MM.1S (cell line): ENCODE measurements around the gene SAMSN1.

Experiments
- DNase-seq: peaks from one replicate; pipeline ENCODE4 v3.0.0-alpha.2; 2015
- H2AFZ ChIP-seq: fragments of 300-600 bp; sonication (generic); 2 replicates; pipeline ENCODE4 v1.6.0; 2016; ENCODE audit warnings: antibody characterized with exemption, low read length
- H3F3A ChIP-seq: fragments of 300-600 bp; sonication (generic); 2 replicates; pipeline ENCODE4 v1.6.1; 2016; ENCODE audit warnings: mild to moderate bottlenecking, antibody characterized with exemption, low read length, moderate library complexity, mixed read lengths; ENCODE audit not compliant: insufficient read depth
- H3K27ac ChIP-seq: fragments of 300-600 bp; sonication (generic); 2 replicates; pipeline ENCODE4 v1.5.1; 2016; ENCODE audit warnings: mild to moderate bottlenecking, low read length
- H3K27me3 ChIP-seq: fragments of 300-600 bp; sonication (generic); replicated peaks from 2 replicates; pipeline ENCODE4 v1.6.0; 2016; ENCODE audit warnings: low read length; ENCODE audit not compliant: insufficient read depth
- H3K36me3 ChIP-seq: fragments of 300-600 bp; sonication (generic); replicated peaks from 2 replicates; pipeline ENCODE4 v1.6.1; 2016; ENCODE audit warnings: mild to moderate bottlenecking, low read length, mixed read lengths; ENCODE audit not compliant: insufficient read depth
- H3K4me1 ChIP-seq: fragments of 300-600 bp; sonication (generic); 2 replicates; pipeline ENCODE4 v1.6.1; 2016; ENCODE audit warnings: low read length, mixed read lengths
- H3K4me2 ChIP-seq: fragments of 300-600 bp; sonication (generic); 2 replicates; pipeline ENCODE4 v1.6.0; 2016; ENCODE audit warnings: low read depth, low read length
- H3K4me3 ChIP-seq: fragments of 300-600 bp; sonication (generic); 2 replicates; pipeline ENCODE4 v1.5.1; 2016; ENCODE audit warnings: low read length, mixed read lengths
- H3K79me2 ChIP-seq: fragments of 300-600 bp; sonication (generic); 2 replicates; pipeline ENCODE4 v1.6.1; 2016; ENCODE audit warnings: mixed run types, low read length, mixed read lengths
- H3K9ac ChIP-seq: fragments of 300-600 bp; sonication (generic); 2 replicates; pipeline ENCODE4 v1.6.1; 2016; ENCODE audit warnings: low read length, mixed read lengths
- H3K9me2 ChIP-seq: fragments of 300-600 bp; sonication (generic); replicated peaks from 2 replicates; pipeline ENCODE4 v1.6.1; 2016; ENCODE audit warnings: mild to moderate bottlenecking, low read length, mixed read lengths; ENCODE audit not compliant: insufficient read depth
- H3K9me3 ChIP-seq: fragments of 300-600 bp; sonication (generic); replicated peaks from 2 replicates; pipeline ENCODE4 v1.6.1; 2016; ENCODE audit warnings: mild to moderate bottlenecking, low read length, mixed read lengths; ENCODE audit not compliant: insufficient read depth
- H4K20me1 ChIP-seq: fragments of 300-600 bp; sonication (generic); 2 replicates; pipeline ENCODE4 v1.6.1; 2016; ENCODE audit warnings: mild to moderate bottlenecking, low read length, moderate library complexity, mixed read lengths; ENCODE audit not compliant: insufficient read depth
- EZH2 ChIP-seq: fragments of 300-600 bp; sonication (generic); optimal IDR thresholded peaks from 2 replicates; pipeline ENCODE3; 2017; ENCODE audit warnings: low read depth, mild to moderate bottlenecking, antibody characterized with exemption, low read length, mixed read lengths
- EZH2phosphoT487 ChIP-seq: fragments of 300-600 bp; sonication (generic); IDR thresholded peaks from 2 replicates; pipeline ENCODE4 v1.6.1; 2018; ENCODE audit warnings: antibody characterized with exemption, low read length
- TF ChIP-seq, protein P1 (sequence below): fragments of 300-600 bp; sonication (generic); IDR thresholded peaks from 2 replicates; pipeline ENCODE4 v1.5.1; 2016; ENCODE audit warnings: antibody characterized with exemption, low read length, mixed read lengths

SAMSN1 gene

DNA sequence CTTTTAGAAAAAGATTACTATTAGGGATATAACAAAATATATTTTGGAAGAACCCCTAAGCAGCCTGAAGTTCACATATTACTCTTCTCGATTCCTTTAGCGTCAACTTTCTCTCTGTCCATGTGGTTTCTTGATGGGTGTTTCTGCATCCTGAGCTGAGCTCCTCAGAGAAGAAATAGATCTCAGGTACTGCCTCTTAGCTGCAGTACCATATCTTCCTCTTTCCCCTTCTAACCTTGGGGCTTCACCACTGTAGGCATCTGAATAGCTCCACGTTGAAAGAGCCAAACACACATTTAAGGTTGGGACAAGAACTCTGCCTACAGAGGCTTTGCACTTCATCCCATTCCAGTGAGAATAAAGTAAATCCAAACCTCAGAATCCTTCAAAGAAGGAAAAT, 59.2 kb downstream of the SAMSN1 start:
- no peak overlapping the region for H3K27ac ChIP-seq
- no peak for TF ChIP-seq EZH2phosphoT487
- TF ChIP-seq EZH2 = no peak

DNA sequence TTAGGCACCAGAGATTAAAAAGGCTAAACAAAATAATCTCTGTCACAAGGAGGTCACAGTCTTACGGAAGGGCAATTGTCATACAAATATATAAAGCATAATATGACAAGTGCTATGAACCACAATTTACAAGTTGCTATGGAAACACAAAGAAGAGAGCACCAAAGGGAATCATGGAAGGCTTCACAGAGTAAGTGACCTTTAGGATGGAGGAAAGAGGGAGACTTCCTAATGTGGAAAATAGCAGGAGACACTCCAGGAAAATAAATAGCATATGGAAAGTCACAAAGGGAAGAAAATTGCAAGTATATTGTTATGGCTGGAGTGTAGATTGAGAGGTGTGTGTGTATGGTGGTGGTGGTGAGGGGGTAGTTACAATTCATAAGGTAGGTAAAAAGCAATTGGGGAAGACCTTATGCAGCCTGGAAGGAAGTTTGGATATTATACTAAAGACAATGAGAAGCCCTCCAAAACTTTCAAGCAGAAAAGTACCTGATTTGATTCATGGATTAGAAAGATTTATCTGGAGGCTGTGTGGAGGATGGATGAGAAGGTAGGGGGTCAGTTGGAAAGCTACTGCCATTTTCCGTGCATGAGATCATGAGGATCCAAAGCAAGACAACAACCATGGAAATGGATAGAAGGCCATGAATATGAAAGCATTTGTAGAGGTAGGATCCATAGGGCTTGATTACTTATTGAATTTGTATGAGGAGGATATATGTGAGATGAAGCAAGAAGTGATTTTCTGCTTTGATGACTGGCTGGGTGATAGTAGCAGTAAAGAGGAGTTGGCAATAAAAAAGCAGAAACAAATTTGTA, 61.7 kb downstream of the SAMSN1 start:
- Histone ChIP-seq H2AFZ (no peak overlapping the region), H3K4me2 (no peak overlapping the region), H3K27me3 (no peaks in the 10 kb centered on the region), H3K9me2 (no peaks in the 10 kb centered on the region), H3K9ac (no peak overlapping the region), H3K4me3 (no peak overlapping the region), H3K9me3 (no peaks in the 10 kb centered on the region), H4K20me1 (no peaks in the 10 kb centered on the region), H3F3A (no peaks in the 10 kb centered on the region), H3K4me1 (no peaks in the 10 kb centered on the region), H3K79me2 (no peaks in the 10 kb centered on the region), H3K36me3 (no peaks in the 10 kb centered on the region), H3K27ac (no peak overlapping the region)
- TF ChIP-seq EZH2 = no peak
- TF ChIP-seq, protein P1, sequence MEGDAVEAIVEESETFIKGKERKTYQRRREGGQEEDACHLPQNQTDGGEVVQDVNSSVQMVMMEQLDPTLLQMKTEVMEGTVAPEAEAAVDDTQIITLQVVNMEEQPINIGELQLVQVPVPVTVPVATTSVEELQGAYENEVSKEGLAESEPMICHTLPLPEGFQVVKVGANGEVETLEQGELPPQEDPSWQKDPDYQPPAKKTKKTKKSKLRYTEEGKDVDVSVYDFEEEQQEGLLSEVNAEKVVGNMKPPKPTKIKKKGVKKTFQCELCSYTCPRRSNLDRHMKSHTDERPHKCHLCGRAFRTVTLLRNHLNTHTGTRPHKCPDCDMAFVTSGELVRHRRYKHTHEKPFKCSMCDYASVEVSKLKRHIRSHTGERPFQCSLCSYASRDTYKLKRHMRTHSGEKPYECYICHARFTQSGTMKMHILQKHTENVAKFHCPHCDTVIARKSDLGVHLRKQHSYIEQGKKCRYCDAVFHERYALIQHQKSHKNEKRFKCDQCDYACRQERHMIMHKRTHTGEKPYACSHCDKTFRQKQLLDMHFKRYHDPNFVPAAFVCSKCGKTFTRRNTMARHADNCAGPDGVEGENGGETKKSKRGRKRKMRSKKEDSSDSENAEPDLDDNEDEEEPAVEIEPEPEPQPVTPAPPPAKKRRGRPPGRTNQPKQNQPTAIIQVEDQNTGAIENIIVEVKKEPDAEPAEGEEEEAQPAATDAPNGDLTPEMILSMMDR = no peak
- TF ChIP-seq EZH2phosphoT487 = no peak
- DNase-seq = no peak

More for the DNA sequence above, 59.2 kb downstream of the SAMSN1 start:
- Histone ChIP-seq H3K4me3 (no peak overlapping the region), H3K79me2 (no peaks in the 10 kb centered on the region), H3K4me1 (no peaks in the 10 kb centered on the region), H4K20me1 (no peaks in the 10 kb centered on the region), H3K36me3 (no peaks in the 10 kb centered on the region), H3K9ac (no peak overlapping the region), H3F3A (no peaks in the 10 kb centered on the region), H3K27me3 (no peaks in the 10 kb centered on the region), H3K4me2 (no peak overlapping the region), H2AFZ (no peak overlapping the region), H3K9me3 (no peaks in the 10 kb centered on the region), H3K9me2 (no peaks in the 10 kb centered on the region)
- DNase-seq = no peak

DNA sequence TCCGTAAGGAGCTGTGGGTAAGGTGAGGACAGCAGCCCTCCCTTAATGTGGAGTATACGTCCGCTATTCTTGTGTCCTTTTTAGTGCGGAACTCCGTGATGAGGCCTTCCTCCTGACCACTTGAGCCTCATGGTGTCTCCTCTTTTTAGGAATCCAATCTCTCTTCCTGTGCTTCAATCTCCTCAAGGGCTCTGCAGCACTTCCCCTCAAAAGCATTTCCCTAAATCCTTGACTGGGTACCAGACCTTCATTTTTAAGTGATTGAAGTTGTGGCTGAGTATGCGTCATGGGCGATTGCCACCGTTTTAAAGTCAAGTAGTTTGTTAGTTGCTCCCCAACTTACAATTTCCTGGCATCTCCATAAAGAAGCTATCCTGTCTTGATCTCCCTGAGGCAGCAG, 62.8 kb downstream of the SAMSN1 start:
- no peaks in the 10 kb centered on the region for H3F3A ChIP-seq
- no peak overlapping the region for H2AFZ ChIP-seq
- no peaks in the 10 kb centered on the region for H3K9me2 ChIP-seq
- no peaks in the 10 kb centered on the region for H3K4me1 ChIP-seq
- no peaks in the 10 kb centered on the region for H3K9me3 ChIP-seq
- H4K20me1 ChIP-seq = no peaks in the 10 kb centered on the region
- DNase-seq = no peak
- no peak overlapping the region for H3K27ac ChIP-seq
- no peaks in the 10 kb centered on the region for H3K79me2 ChIP-seq
- H3K9ac ChIP-seq = no peak overlapping the region
- no peak overlapping the region for H3K4me3 ChIP-seq
- no peaks in the 10 kb centered on the region for H3K36me3 ChIP-seq
- no peak for TF ChIP-seq EZH2phosphoT487
- TF ChIP-seq, protein P1 = no peak
- no peak for TF ChIP-seq EZH2
- no peak overlapping the region for H3K4me2 ChIP-seq
- H3K27me3 ChIP-seq = no peaks in the 10 kb centered on the region

DNA sequence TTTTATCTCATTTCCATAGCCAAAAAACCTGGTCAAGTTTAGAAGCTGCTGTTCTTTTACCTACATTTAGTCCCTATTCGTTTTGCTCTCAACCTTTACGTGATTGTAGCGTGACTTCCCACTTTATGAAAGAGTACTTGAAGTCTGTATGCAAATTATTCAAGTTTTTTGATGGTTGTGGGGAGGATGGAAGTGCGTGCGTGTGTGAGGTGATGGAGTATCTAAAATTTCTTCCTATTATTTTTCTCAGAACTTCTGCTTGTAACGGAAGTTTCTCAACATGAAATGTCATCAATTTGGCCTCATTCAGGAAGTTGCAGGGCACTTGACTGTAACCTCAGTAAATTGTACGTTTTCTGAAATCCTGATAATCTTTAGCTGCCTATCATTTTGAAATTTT, 64.0 kb downstream of the SAMSN1 start:
- no peaks in the 10 kb centered on the region for H3K9me3 ChIP-seq
- H3K79me2 ChIP-seq = no peaks in the 10 kb centered on the region
- no peak for DNase-seq
- no peak for TF ChIP-seq EZH2phosphoT487
- H4K20me1 ChIP-seq = no peaks in the 10 kb centered on the region
- H3K27me3 ChIP-seq = no peaks in the 10 kb centered on the region
- no peaks in the 10 kb centered on the region for H3K36me3 ChIP-seq
- no peak overlapping the region for H3K4me2 ChIP-seq
- H3K9ac ChIP-seq = no peak overlapping the region
- no peaks in the 10 kb centered on the region for H3K9me2 ChIP-seq
- H3F3A ChIP-seq = no peaks in the 10 kb centered on the region
- H2AFZ ChIP-seq = no peak overlapping the region
- H3K4me3 ChIP-seq = no peak overlapping the region
- H3K27ac ChIP-seq = no peak overlapping the region
- no peaks in the 10 kb centered on the region for H3K4me1 ChIP-seq
